ENCODE measurements around the gene MYPN.

DNA sequence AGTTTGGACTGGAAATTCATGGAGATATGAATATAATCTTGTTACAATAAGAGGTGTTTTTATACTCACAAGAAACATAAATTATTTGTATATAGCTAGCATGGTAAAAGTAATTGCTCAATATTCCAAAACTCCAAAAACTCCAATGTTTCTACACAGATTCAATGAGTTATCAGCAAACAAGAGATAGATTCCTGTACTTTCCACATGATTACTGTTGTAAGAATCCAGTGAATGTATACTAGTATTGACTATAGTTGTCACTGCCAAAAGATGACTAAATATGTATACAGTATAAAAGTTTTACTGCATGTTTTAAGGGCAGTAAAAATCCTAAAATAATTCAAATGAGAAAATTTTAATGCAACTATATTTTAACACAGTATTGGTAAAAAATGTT, 111.9 kb downstream of the MYPN start:
- TF ChIP-seq, protein P1, sequence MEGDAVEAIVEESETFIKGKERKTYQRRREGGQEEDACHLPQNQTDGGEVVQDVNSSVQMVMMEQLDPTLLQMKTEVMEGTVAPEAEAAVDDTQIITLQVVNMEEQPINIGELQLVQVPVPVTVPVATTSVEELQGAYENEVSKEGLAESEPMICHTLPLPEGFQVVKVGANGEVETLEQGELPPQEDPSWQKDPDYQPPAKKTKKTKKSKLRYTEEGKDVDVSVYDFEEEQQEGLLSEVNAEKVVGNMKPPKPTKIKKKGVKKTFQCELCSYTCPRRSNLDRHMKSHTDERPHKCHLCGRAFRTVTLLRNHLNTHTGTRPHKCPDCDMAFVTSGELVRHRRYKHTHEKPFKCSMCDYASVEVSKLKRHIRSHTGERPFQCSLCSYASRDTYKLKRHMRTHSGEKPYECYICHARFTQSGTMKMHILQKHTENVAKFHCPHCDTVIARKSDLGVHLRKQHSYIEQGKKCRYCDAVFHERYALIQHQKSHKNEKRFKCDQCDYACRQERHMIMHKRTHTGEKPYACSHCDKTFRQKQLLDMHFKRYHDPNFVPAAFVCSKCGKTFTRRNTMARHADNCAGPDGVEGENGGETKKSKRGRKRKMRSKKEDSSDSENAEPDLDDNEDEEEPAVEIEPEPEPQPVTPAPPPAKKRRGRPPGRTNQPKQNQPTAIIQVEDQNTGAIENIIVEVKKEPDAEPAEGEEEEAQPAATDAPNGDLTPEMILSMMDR (IDR thresholded peaks at IDR 0.05; ENCODE audit: poor library complexity), result no peak
- no peak for TF ChIP-seq EZH2phosphoT487 (IDR thresholded peaks at IDR 0.05; ENCODE audit: low read depth, severe bottlenecking, unreplicated experiment)

Measured in hepatocyte (in vitro differentiated cells).